HCT116 (cell line): Measurements from ENCODE around the gene SLC13A4. TPM values are rescaled to one million over a fixed set of nuclear protein-coding genes. Genes with fewer than 3 reads are reported as not detected.
"Not testable (repeated sequence)": the region's sequence is repeated elsewhere in the genome, so short reads cannot be mapped to it uniquely, and the experiment has no call there.

ENCODE experiments used
- ATAC-seq: fragments of 200-7000 bp; cut with Tn5 transposase; 2 replicates; pipeline ENCODE4 v1.9.1; 2020; ENCODE audit warnings: mild to moderate bottlenecking, moderate library complexity
- Bru-seq: library from RNA; stranded (reverse); fragments of 400-500 nt; gene quantifications from one replicate; lab custom pipeline; 2021; lab: Mats Ljungman, UMichigan
- BruChase-seq, 2 experiments: library from RNA; stranded (reverse); fragments of 400-500 nt; gene quantifications; one replicate each; lab custom pipeline; 2021; lab: Mats Ljungman, UMichigan
- BruUV-seq: library from RNA; stranded (reverse); fragments of 400-500 nt; replicated peaks from 2 replicates; lab custom pipeline; 2021; lab: Mats Ljungman, UMichigan
- CTCF ChIA-PET: fragments of 300-600 bp; sonication (Branson Sonifier 250); formaldehyde crosslinking; loops from one replicate; lab custom pipeline; 2021; ENCODE audit warnings: antibody characterized with exemption; lab: Charles Lee
- POLR2A ChIA-PET: fragments of 300-600, 350-600 bp; sonication (Branson Sonifier 250); formaldehyde crosslinking; loops from one replicate; lab custom pipeline; 2021; ENCODE audit warnings: antibody characterized with exemption; lab: Charles Lee
- RAD21 ChIA-PET, 2 experiments: fragments of 300-600 bp; sonication (Branson Sonifier 250); formaldehyde crosslinking; loops; one replicate each; lab custom pipeline; 2023; ENCODE audit warnings: low total read pairs in 2 of 2; ENCODE audit not compliant: uncharacterized antibody in 2 of 2, unreplicated experiment in 2 of 2, low non-redundant PET in 1 of 2; lab: Charles Lee
- DNase-seq: peaks from one replicate; pipeline ENCODE4 v3.0.0-alpha.2; 2010; ENCODE audit warnings: low read depth, low spot score
- H2AFZ ChIP-seq: fragments of 200-600 bp; shearing (Covaris generic), sonication (generic); 2 replicates; pipeline ENCODE4 v1.6.1; 2017; ENCODE audit warnings: low read depth, mixed run types, mixed read lengths, antibody characterized with exemption, low read length; ENCODE audit not compliant: poor library complexity, severe bottlenecking
- H3K27ac ChIP-seq: 2 replicates; pipeline ENCODE4 v1.5.1; 2012; ENCODE audit warnings: low read depth, low read length
- H3K27me3 ChIP-seq: fragments of 200-600 bp; sonication (generic); 2 replicates; pipeline ENCODE4 v1.6.1; 2016; ENCODE audit warnings: mixed run types, low read length, mixed read lengths; ENCODE audit not compliant: insufficient read depth
- H3K36me3 ChIP-seq, 2 experiments: fragments of 200-500 bp in 1 of 2; fragments of 200-600 bp in 1 of 2; sonication (Bioruptor generic) in 1 of 2; sonication (generic) in 1 of 2; 2 replicates each; pipeline versions ENCODE4 v1.5.1 to v1.6.1; 2014 to 2016; ENCODE audit warnings: low read length in 2 of 2, inconsistent platforms in 1 of 2, mixed read lengths in 1 of 2, mixed run types in 1 of 2; ENCODE audit not compliant: insufficient read depth in 2 of 2, control insufficient read depth in 1 of 2
- H3K4me1 ChIP-seq, 2 experiments: fragments of 200-600 bp in 1 of 2; sonication (generic) in 1 of 2; 2 replicates each; pipeline versions ENCODE4 v1.5.1 to v1.6.1; 2012 to 2017; ENCODE audit warnings: low read length in 2 of 2, inconsistent platforms in 1 of 2, mild to moderate bottlenecking in 1 of 2, mixed read lengths in 1 of 2, mixed run types in 1 of 2, moderate library complexity in 1 of 2; ENCODE audit not compliant: insufficient read depth in 2 of 2, control insufficient read depth in 1 of 2
- H3K4me2 ChIP-seq: fragments of 200-600 bp; sonication (generic); 2 replicates; pipeline ENCODE4 v1.6.1; 2017; ENCODE audit warnings: mixed run types, low read length, mixed read lengths
- H3K4me3 ChIP-seq, 2 experiments: fragments of 200-600 bp in 1 of 2; sonication (generic) in 1 of 2; replicated peaks in 1 of 2; 2 replicates each; pipeline ENCODE4 v1.5.1; 2011 to 2016; ENCODE audit warnings: low read length in 2 of 2, control low read depth in 1 of 2, low read depth in 1 of 2, mild to moderate bottlenecking in 1 of 2, mixed read lengths in 1 of 2, mixed run types in 1 of 2
- H3K79me2 ChIP-seq: fragments of 200-600 bp; sonication (generic); 2 replicates; pipeline ENCODE4 v1.6.1; 2017; ENCODE audit warnings: mild to moderate bottlenecking, mixed run types, low read length, moderate library complexity, mixed read lengths; ENCODE audit not compliant: insufficient read depth
- H3K9ac ChIP-seq: fragments of 200-600 bp; sonication (generic); 2 replicates; pipeline ENCODE4 v1.6.1; 2016; ENCODE audit warnings: low read length, mixed read lengths
- H3K9me2 ChIP-seq: fragments of 200-600 bp; sonication (generic), shearing (Covaris generic); 2 replicates; pipeline ENCODE4 v1.6.1; 2017; ENCODE audit warnings: mixed run types, mild to moderate bottlenecking, moderate library complexity; ENCODE audit not compliant: insufficient read depth
- H3K9me3 ChIP-seq, 2 experiments: fragments of 200-500 bp in 1 of 2; fragments of 200-600 bp in 1 of 2; sonication (Bioruptor generic) in 1 of 2; sonication (generic) in 1 of 2; 2 replicates each; pipeline ENCODE4 v1.6.1; 2014 to 2017; ENCODE audit warnings: low read length in 2 of 2, mixed read lengths in 2 of 2, inconsistent platforms in 1 of 2, low read depth in 1 of 2, mild to moderate bottlenecking in 1 of 2, mixed run types in 1 of 2, moderate library complexity in 1 of 2; ENCODE audit not compliant: control insufficient read depth in 1 of 2, insufficient read depth in 1 of 2
- H4K20me1 ChIP-seq: fragments of 200-600 bp; sonication (generic), shearing (Covaris generic); 2 replicates; pipeline ENCODE4 v1.6.1; 2017; ENCODE audit warnings: mixed run types, mild to moderate bottlenecking, moderate library complexity; ENCODE audit not compliant: insufficient read depth
- CBX3 ChIP-seq: IDR thresholded peaks from 2 replicates; pipeline ENCODE4 v1.6.1; 2012; ENCODE audit warnings: low read depth
- ELF1 ChIP-seq: IDR thresholded peaks from 2 replicates; pipeline ENCODE4 v1.6.1; 2012; ENCODE audit warnings: low read depth, borderline replicate concordance
- EZH2phosphoT487 ChIP-seq: fragments of 200-600 bp; IDR thresholded peaks from 2 replicates; pipeline ENCODE4 v1.6.1; 2018; ENCODE audit warnings: antibody characterized with exemption, borderline replicate concordance
- FOSL1 ChIP-seq: IDR thresholded peaks from 2 replicates; pipeline ENCODE4 v1.6.1; 2012; ENCODE audit warnings: low read depth
- SIN3A ChIP-seq: IDR thresholded peaks from 2 replicates; pipeline ENCODE4 v1.6.1; 2012; ENCODE audit warnings: low read depth
- TCF7L2 ChIP-seq: IDR thresholded peaks from 2 replicates; pipeline ENCODE4 v1.7.0; 2011; ENCODE audit warnings: borderline replicate concordance, inconsistent platforms; ENCODE audit not compliant: insufficient read depth, insufficient read length; ENCODE audit errors: extremely low read depth
- intact Hi-C: fragments of 100-400 bp; cut with micrococcal nuclease; formaldehyde crosslinking; loops from 2 replicates; pipeline ENCODE4 v1.10.0; 2022
- long read RNA-seq: library from polyadenylated mRNA; unstranded; transcript quantifications from one replicate; pipeline ENCODE4 v2.0.0, GENCODE V29; 2021; ENCODE audit not compliant: unreplicated experiment
- polyA plus RNA-seq: library from polyadenylated mRNA; unstranded; fragments of >200 nt; gene quantifications from 2 replicates; pipeline ENCODE4 v1.2.1, GENCODE V29; 2012; ENCODE audit warnings: missing spikeins
- total RNA-seq: library from RNA; stranded (reverse); gene quantifications from one replicate; pipeline ENCODE4 v1.2.1, GENCODE V29; 2021; ENCODE audit not compliant: unreplicated experiment
- TF ChIP-seq, protein P1 (sequence below), 3 experiments: fragments of 200-600 bp in 1 of 3; sonication (generic) in 1 of 3; IDR thresholded peaks in 2 of 3; conservative IDR thresholded peaks in 1 of 3; 2 replicates each; pipeline ENCODE4 v1.5.1; 2012 to 2017; ENCODE audit warnings: low read depth in 2 of 3, low read length in 2 of 3, antibody characterized with exemption in 1 of 3, borderline replicate concordance in 1 of 3, control low read depth in 1 of 3, mild to moderate bottlenecking in 1 of 3, mixed read lengths in 1 of 3, mixed run types in 1 of 3, moderate library complexity in 1 of 3; ENCODE audit not compliant: insufficient read depth in 1 of 3
- TF ChIP-seq, protein P2 (sequence below): IDR thresholded peaks from 2 replicates; pipeline ENCODE4 v1.6.1; 2012
- TF ChIP-seq, protein P3 (sequence below): IDR thresholded peaks from 2 replicates; pipeline ENCODE4 v1.6.1; 2011; ENCODE audit warnings: mild to moderate bottlenecking, low read length, moderate library complexity; ENCODE audit not compliant: insufficient replicate concordance; ENCODE audit errors: extremely low read depth
- TF ChIP-seq, protein P4 (sequence below): IDR thresholded peaks from 2 replicates; pipeline ENCODE4 v1.6.1; 2012

The SLC13A4 gene, protein sequence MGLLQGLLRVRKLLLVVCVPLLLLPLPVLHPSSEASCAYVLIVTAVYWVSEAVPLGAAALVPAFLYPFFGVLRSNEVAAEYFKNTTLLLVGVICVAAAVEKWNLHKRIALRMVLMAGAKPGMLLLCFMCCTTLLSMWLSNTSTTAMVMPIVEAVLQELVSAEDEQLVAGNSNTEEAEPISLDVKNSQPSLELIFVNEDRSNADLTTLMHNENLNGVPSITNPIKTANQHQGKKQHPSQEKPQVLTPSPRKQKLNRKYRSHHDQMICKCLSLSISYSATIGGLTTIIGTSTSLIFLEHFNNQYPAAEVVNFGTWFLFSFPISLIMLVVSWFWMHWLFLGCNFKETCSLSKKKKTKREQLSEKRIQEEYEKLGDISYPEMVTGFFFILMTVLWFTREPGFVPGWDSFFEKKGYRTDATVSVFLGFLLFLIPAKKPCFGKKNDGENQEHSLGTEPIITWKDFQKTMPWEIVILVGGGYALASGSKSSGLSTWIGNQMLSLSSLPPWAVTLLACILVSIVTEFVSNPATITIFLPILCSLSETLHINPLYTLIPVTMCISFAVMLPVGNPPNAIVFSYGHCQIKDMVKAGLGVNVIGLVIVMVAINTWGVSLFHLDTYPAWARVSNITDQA
- total RNA-seq (0.30 TPM), Bru-seq, nascent RNA (percentile 13 among the genes with signal in this experiment), BruChase-seq, experiment 1, labeled RNA remaining after a 6-hour chase (percentile 10 among the genes with signal in this experiment), BruChase-seq, experiment 2, labeled RNA remaining after a 2-hour chase (percentile 12 among the genes with signal in this experiment)
- polyA plus RNA-seq: 0.79 and 0.95 TPM in 2 replicates
- long read RNA-seq, partial matches to known transcripts: 0 of 2 reads
- long read RNA-seq, other reads (novel, unspliced or antisense): 2 of 2 reads

DNA sequence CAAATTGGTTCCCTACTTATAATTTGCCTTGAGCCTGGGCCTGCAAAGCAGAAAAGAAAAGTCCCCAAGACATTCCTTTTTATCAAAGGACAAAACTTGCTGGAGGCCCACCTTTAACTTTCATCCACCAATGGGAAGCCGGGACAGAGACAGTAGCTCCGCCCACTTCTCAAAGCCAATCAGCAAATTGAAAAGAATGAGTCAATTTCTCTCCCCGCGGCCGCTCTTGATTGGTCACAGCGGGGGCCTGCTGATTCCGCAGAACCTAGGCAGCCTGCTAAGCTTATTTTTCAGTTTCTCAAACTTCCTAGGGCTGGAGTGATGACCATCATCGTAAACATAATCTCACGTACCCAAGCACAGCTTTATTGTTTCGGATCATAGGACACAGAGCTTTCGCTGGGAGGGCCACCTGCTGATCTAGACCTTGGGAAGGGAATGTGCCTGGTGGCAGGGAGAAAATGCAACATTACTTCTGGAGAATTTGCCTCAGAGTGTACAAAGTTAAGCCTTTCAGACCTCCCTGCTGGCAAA is at the start of gene SLC13A4:
SLC13A4 (minus strand) TSS at position 51 of the 534 bp plus-strand sequence. CDS start 690 bp downstream, outside the sequence.
- Histone ChIP-seq H3K4me1 (peaks cover 0 to 8% of the 10 kb centered on the region in 2 experiments; a peak in 1 of 4 replicates), H3K9me2 (no peaks in the 10 kb centered on the region), H3K79me2 (no peaks in the 10 kb centered on the region), H3K4me2 (no peak within 1 kb of the TSS), H2AFZ (peak within 1 kb of the TSS; percentile 48), H3K27ac (no peak within 1 kb of the TSS), H3K9me3 (no peaks in the 10 kb centered on the region), H4K20me1 (no peaks in the 10 kb centered on the region), H3K9ac (no peak within 1 kb of the TSS), H3K4me3 (no peak within 1 kb of the TSS), H3K27me3 (no peaks in the 10 kb centered on the region), H3K36me3 (no peaks in the 10 kb centered on the region)
- BruUV-seq: no TSS peak
- DNase-seq (no peak), ATAC-seq (peak; percentile 82)
- RAD21 ChIA-PET: interaction anchor here in 1 of 2 experiments (0.6 kb wide), 1 partner anchor 13 kb away, joined by 3 read pairs; no protein-coding TSS in a partner anchor
- POLR2A ChIA-PET: interaction anchor here (2.0 kb wide), 1 partner anchor 17 kb away, joined by 7 read pairs; no protein-coding TSS in a partner anchor
- TF ChIP-seq, protein P1, sequence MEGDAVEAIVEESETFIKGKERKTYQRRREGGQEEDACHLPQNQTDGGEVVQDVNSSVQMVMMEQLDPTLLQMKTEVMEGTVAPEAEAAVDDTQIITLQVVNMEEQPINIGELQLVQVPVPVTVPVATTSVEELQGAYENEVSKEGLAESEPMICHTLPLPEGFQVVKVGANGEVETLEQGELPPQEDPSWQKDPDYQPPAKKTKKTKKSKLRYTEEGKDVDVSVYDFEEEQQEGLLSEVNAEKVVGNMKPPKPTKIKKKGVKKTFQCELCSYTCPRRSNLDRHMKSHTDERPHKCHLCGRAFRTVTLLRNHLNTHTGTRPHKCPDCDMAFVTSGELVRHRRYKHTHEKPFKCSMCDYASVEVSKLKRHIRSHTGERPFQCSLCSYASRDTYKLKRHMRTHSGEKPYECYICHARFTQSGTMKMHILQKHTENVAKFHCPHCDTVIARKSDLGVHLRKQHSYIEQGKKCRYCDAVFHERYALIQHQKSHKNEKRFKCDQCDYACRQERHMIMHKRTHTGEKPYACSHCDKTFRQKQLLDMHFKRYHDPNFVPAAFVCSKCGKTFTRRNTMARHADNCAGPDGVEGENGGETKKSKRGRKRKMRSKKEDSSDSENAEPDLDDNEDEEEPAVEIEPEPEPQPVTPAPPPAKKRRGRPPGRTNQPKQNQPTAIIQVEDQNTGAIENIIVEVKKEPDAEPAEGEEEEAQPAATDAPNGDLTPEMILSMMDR (IDR thresholded peaks at IDR 0.05 in 2 of 3, conservative IDR thresholded peaks at IDR 0.05 in 1 of 3; ENCODE audit: borderline replicate concordance in 1 of 3, insufficient read depth in 1 of 3, low read depth in 2 of 3, low read length in 2 of 3): no peak
- TF ChIP-seq, protein P2, sequence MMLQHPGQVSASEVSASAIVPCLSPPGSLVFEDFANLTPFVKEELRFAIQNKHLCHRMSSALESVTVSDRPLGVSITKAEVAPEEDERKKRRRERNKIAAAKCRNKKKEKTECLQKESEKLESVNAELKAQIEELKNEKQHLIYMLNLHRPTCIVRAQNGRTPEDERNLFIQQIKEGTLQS: no peak
- TF ChIP-seq TCF7L2 (no peak), EZH2phosphoT487 (no peak), CBX3 (no peak), SIN3A (no peak), ELF1 (no peak), FOSL1 (no peak)
- TF ChIP-seq, protein P3, sequence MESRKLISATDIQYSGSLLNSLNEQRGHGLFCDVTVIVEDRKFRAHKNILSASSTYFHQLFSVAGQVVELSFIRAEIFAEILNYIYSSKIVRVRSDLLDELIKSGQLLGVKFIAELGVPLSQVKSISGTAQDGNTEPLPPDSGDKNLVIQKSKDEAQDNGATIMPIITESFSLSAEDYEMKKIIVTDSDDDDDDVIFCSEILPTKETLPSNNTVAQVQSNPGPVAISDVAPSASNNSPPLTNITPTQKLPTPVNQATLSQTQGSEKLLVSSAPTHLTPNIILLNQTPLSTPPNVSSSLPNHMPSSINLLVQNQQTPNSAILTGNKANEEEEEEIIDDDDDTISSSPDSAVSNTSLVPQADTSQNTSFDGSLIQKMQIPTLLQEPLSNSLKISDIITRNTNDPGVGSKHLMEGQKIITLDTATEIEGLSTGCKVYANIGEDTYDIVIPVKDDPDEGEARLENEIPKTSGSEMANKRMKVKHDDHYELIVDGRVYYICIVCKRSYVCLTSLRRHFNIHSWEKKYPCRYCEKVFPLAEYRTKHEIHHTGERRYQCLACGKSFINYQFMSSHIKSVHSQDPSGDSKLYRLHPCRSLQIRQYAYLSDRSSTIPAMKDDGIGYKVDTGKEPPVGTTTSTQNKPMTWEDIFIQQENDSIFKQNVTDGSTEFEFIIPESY: no peak
- TF ChIP-seq, protein P4, sequence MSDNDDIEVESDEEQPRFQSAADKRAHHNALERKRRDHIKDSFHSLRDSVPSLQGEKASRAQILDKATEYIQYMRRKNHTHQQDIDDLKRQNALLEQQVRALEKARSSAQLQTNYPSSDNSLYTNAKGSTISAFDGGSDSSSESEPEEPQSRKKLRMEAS: no peak
- CTCF ChIA-PET: interaction anchor here (1.1 kb wide), 1 partner anchor 17 kb away, joined by 4 read pairs; no protein-coding TSS in a partner anchor
- intact Hi-C loops: no loop called here

DNA sequence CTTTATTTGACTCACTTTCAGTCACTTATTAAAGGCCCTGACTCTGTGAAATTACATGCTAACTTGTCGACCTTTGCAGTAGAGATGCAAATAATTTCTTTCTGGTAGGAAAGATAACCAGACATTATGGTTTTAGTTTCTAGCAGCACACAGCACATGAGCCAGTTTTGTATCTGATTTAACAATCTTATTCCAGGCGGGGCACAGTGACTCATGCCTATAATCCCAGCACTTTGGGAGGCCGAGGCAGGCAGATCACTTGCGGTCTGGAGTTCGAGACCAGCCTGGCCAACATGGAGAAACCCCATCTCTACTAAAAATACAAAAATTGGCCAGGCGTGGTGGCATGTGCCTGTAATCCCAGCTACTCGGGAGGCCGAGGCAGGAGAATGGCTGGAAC is 47.9 kb upstream of the SLC13A4 start:
- H3K4me1 ChIP-seq, H3K4me3 ChIP-seq, H2AFZ ChIP-seq, H4K20me1 ChIP-seq, POLR2A ChIA-PET, ATAC-seq, H3K36me3 ChIP-seq, intact Hi-C loops, H3K27me3 ChIP-seq, H3K79me2 ChIP-seq, H3K4me2 ChIP-seq, H3K9me3 ChIP-seq, DNase-seq, H3K27ac ChIP-seq, RAD21 ChIA-PET, H3K9me2 ChIP-seq, BruUV-seq, CTCF ChIA-PET, H3K9ac ChIP-seq: not testable (repeated sequence)
